HG03442 (cell line): ENCODE measurements around the gene PLBD2.
A peak's percentile ranks its signal among the peaks of the same experiment; 100 is the strongest.
"Not testable (repeated sequence)": the region's sequence is repeated elsewhere in the genome, so short reads cannot be mapped to it uniquely, and the experiment has no call there.

Source experiments
- ATAC-seq: cut with Tn5 transposase; IDR thresholded peaks from one replicate; pipeline ENCODE4 v1.9.1; 2021; ENCODE audit warnings: mild to moderate bottlenecking, moderate library complexity; ENCODE audit not compliant: unreplicated experiment

The PLBD2 gene

GRCh38 chr12:113333877-113334785 is 24.3 kb upstream of the PLBD2 start:
- peak; percentile 7 for ATAC-seq

- peak; percentile 90 for ATAC-seq
Observed at GRCh38 chr12:113334786-113335539, 23.4 kb upstream of the PLBD2 start, which contains the start of gene SLC8B1. Gene SLC8B1 (minus strand): TSS chr12:113335109. CDS start chr12:113332878, 2,231 bp downstream.

GRCh38 chr12:113339540-113339939 is 18.8 kb upstream of the PLBD2 start:
- no peak for ATAC-seq

GRCh38 chr12:113340061-113340460 is 18.3 kb upstream of the PLBD2 start:
- no peak for ATAC-seq

GRCh38 chr12:113341535-113341934 is 16.9 kb upstream of the PLBD2 start:
- no peak for ATAC-seq

- no peak for ATAC-seq
Observed at GRCh38 chr12:113345318-113345717, 13.1 kb upstream of the PLBD2 start.

GRCh38 chr12:113346353-113346752 is 12.0 kb upstream of the PLBD2 start:
- no peak for ATAC-seq

- ATAC-seq: no peak
Observed at GRCh38 chr12:113347107-113347506, 11.3 kb upstream of the PLBD2 start.

GRCh38 chr12:113347892-113348291 is 10.5 kb upstream of the PLBD2 start:
- ATAC-seq: no peak

- ATAC-seq: no peak
Observed at GRCh38 chr12:113348849-113349536, 9.4 kb upstream of the PLBD2 start.

GRCh38 chr12:113351089-113351488 is 7.3 kb upstream of the PLBD2 start:
- ATAC-seq: no peak

GRCh38 chr12:113354192-113354591 is 4.2 kb upstream of the PLBD2 start:
- ATAC-seq: not testable (repeated sequence)

- ATAC-seq: no peak
Observed at GRCh38 chr12:113359133-113359938, 949 bp downstream of the PLBD2 start.

GRCh38 chr12:113359939-113360748 is 1.8 kb downstream of the PLBD2 start:
- ATAC-seq: no peak

GRCh38 chr12:113361574-113362370 is 3.4 kb downstream of the PLBD2 start:
- ATAC-seq: no peak

GRCh38 chr12:113364698-113365097 is 6.3 kb downstream of the PLBD2 start:
- ATAC-seq: no peak

- no peak for ATAC-seq
Observed at GRCh38 chr12:113365639-113366395, 7.4 kb downstream of the PLBD2 start.

GRCh38 chr12:113366827-113367226 is 8.4 kb downstream of the PLBD2 start:
- ATAC-seq: no peak
